Smooth muscle cell (in vitro differentiated cells): ENCODE measurements around the gene OTOS. TPM values are rescaled to one million over a fixed set of nuclear protein-coding genes. Genes with fewer than 3 reads are reported as not detected.

ENCODE experiments used
- DNase-seq: peaks from one replicate; lab custom pipeline; 2025; ENCODE audit not compliant: unreplicated experiment; lab: John Stamatoyannopoulos, UW
- H2AFZ ChIP-seq: fragments of 200-600 bp; sonication (generic); 2 replicates; pipeline ENCODE4 v1.6.0; 2016; ENCODE audit warnings: antibody characterized with exemption, low read depth, mild to moderate bottlenecking
- H3F3A ChIP-seq: fragments of 200-600 bp; sonication (generic); 2 replicates; pipeline ENCODE4 v1.6.0; 2017; ENCODE audit warnings: antibody characterized with exemption, low read depth
- H3K27ac ChIP-seq: fragments of 200-600 bp; sonication (generic); 2 replicates; pipeline ENCODE4 v1.5.1; 2016; ENCODE audit warnings: low read depth, mild to moderate bottlenecking
- H3K27me3 ChIP-seq: fragments of 200-600 bp; sonication (generic); 2 replicates; pipeline ENCODE4 v1.6.1; 2016; ENCODE audit warnings: low read depth, mild to moderate bottlenecking
- H3K36me3 ChIP-seq: fragments of 200-600 bp; sonication (generic); 2 replicates; pipeline ENCODE4 v1.5.1; 2016; ENCODE audit warnings: low read depth
- H3K4me1 ChIP-seq: fragments of 200-600 bp; sonication (generic); 2 replicates; pipeline ENCODE4 v1.5.1; 2016; ENCODE audit warnings: low read depth
- H3K4me2 ChIP-seq: fragments of 200-600 bp; sonication (generic); 2 replicates; pipeline ENCODE4 v1.6.0; 2016; ENCODE audit warnings: mild to moderate bottlenecking
- H3K4me3 ChIP-seq: fragments of 200-600 bp; sonication (generic); 2 replicates; pipeline ENCODE4 v1.5.1; 2016; ENCODE audit warnings: mild to moderate bottlenecking
- H3K79me2 ChIP-seq: fragments of 200-600 bp; sonication (generic); 2 replicates; pipeline ENCODE4 v1.6.0; 2016; ENCODE audit warnings: low read depth, mild to moderate bottlenecking
- H3K9ac ChIP-seq: fragments of 200-600 bp; sonication (generic); 2 replicates; pipeline ENCODE4 v1.6.0; 2016; ENCODE audit warnings: low read depth
- H3K9me3 ChIP-seq: fragments of 200-600 bp; sonication (generic); replicated peaks from 2 replicates; pipeline ENCODE4 v1.5.1; 2016; ENCODE audit warnings: low read depth
- H4K20me1 ChIP-seq: fragments of 200-600 bp; sonication (generic); 2 replicates; pipeline ENCODE4 v1.6.0; 2016; ENCODE audit warnings: low read depth
- CTCF ChIP-seq: fragments of 200-600 bp; sonication (generic); IDR thresholded peaks from 2 replicates; pipeline ENCODE4 v1.5.1; 2017; ENCODE audit warnings: borderline replicate concordance, mild to moderate bottlenecking, antibody characterized with exemption; ENCODE audit not compliant: insufficient read depth, poor library complexity, severe bottlenecking
- WGBS: methylation state at CpG from one replicate; pipeline ENCODE4 v1.1.7; 2016; ENCODE audit warnings: low lambda C conversion rate; 5-methylcytosine and 5-hydroxymethylcytosine counted together
- polyA plus RNA-seq: library from polyadenylated mRNA; unstranded; fragments of >200 nt; fragmentation: Nextera tagmentation; extraction: Ambion mirVana; gene quantifications from 2 replicates; pipeline ENCODE4 v1.2.1, GENCODE V29; 2016
- total RNA-seq: library from RNA; depleted of rRNA; stranded (reverse); fragments of >200 nt; gene quantifications from 2 replicates; pipeline ENCODE4 v1.2.3, GENCODE V29; 2014

OTOS gene
- total and polyA plus RNA-seq, 2 experiments from 2014 or later: not detected

GRCh38 chr2:240114233-240114632 lies 26.2 kb downstream of the OTOS start:
- H4K20me1 ChIP-seq: no peaks in the 10 kb centered on the region
- no peak overlapping the region for H3K4me2 ChIP-seq
- no peaks in the 10 kb centered on the region for H3K36me3 ChIP-seq
- no peak overlapping the region for H3K27ac ChIP-seq
- H3K9me3 ChIP-seq: no peaks in the 10 kb centered on the region
- no peaks in the 10 kb centered on the region for H3K79me2 ChIP-seq
- no peaks in the 10 kb centered on the region for H3F3A ChIP-seq
- no peak for TF ChIP-seq CTCF
- H3K4me1 ChIP-seq: no peaks in the 10 kb centered on the region
- peaks cover 24% of the 10 kb centered on the region for H3K27me3 ChIP-seq
- WGBS: 88% methylated on average over 6 of the region's 6 CpGs
- no peak overlapping the region for H2AFZ ChIP-seq
- H3K4me3 ChIP-seq: no peak overlapping the region
- no peak overlapping the region for H3K9ac ChIP-seq
- no peak for DNase-seq

GRCh38 chr2:240112914-240113690 lies 27.4 kb downstream of the OTOS start:
- H3K4me3 ChIP-seq: no peak overlapping the region
- 46% methylated on average over 5 of the region's 5 CpGs for WGBS
- TF ChIP-seq CTCF: no peak
- peaks cover 24% of the 10 kb centered on the region for H3K27me3 ChIP-seq
- no peak overlapping the region for H3K4me2 ChIP-seq
- no peaks in the 10 kb centered on the region for H3K36me3 ChIP-seq
- no peaks in the 10 kb centered on the region for H3K9me3 ChIP-seq
- no peak overlapping the region for H3K9ac ChIP-seq
- no peaks in the 10 kb centered on the region for H3K4me1 ChIP-seq
- no peak overlapping the region for H3K27ac ChIP-seq
- no peaks in the 10 kb centered on the region for H4K20me1 ChIP-seq
- DNase-seq: no peak
- H2AFZ ChIP-seq: no peak overlapping the region
- no peaks in the 10 kb centered on the region for H3F3A ChIP-seq
- H3K79me2 ChIP-seq: no peaks in the 10 kb centered on the region

- no peak for TF ChIP-seq CTCF
- peaks cover 24% of the 10 kb centered on the region for H3K27me3 ChIP-seq
- H3K4me1 ChIP-seq: no peaks in the 10 kb centered on the region
- no peaks in the 10 kb centered on the region for H3K79me2 ChIP-seq
- H3F3A ChIP-seq: no peaks in the 10 kb centered on the region
- no peak overlapping the region for H3K27ac ChIP-seq
- DNase-seq: no peak
- H3K4me2 ChIP-seq: no peak overlapping the region
- no peak overlapping the region for H3K4me3 ChIP-seq
- WGBS: 90% methylated on average over 10 of the region's 10 CpGs
- no peaks in the 10 kb centered on the region for H4K20me1 ChIP-seq
- H3K36me3 ChIP-seq: no peaks in the 10 kb centered on the region
- no peak overlapping the region for H3K9ac ChIP-seq
- no peak overlapping the region for H2AFZ ChIP-seq
- H3K9me3 ChIP-seq: no peaks in the 10 kb centered on the region
Measured at GRCh38 chr2:240111253-240111652, 29.2 kb downstream of the OTOS start.

GRCh38 chr2:240109386-240109785 lies 31.1 kb downstream of the OTOS start:
- 85% methylated on average over 11 of the region's 11 CpGs for WGBS
- no peaks in the 10 kb centered on the region for H4K20me1 ChIP-seq
- no peaks in the 10 kb centered on the region for H3K79me2 ChIP-seq
- no peaks in the 10 kb centered on the region for H3K9me3 ChIP-seq
- no peak overlapping the region for H3K4me2 ChIP-seq
- H3K27ac ChIP-seq: no peak overlapping the region
- no peaks in the 10 kb centered on the region for H3K4me1 ChIP-seq
- no peaks in the 10 kb centered on the region for H3K36me3 ChIP-seq
- DNase-seq: no peak
- no peak overlapping the region for H3K4me3 ChIP-seq
- H3K27me3 ChIP-seq: peaks cover 12% of the 10 kb centered on the region
- no peaks in the 10 kb centered on the region for H3F3A ChIP-seq
- no peak for TF ChIP-seq CTCF
- no peak overlapping the region for H3K9ac ChIP-seq
- no peak overlapping the region for H2AFZ ChIP-seq
